Gastrocnemius medialis (tissue), 4 donors: ENCODE data around the gene CDK17.
"Not testable (repeated sequence)": the region's sequence is repeated elsewhere in the genome, so short reads cannot be mapped to it uniquely, and the experiment has no call there.

Experiments
- CTCF ChIP-seq, 5 experiments: fragments of 450-650 bp in 3 of 5; fragments of 200-600 bp in 2 of 5; sonication (generic) in 2 of 5; IDR thresholded peaks in 4 of 5; conservative IDR thresholded peaks in 1 of 5; 1 replicate in 4 of 5; 2 replicates in 1 of 5; pipeline ENCODE4 v1.5.1; 2016 to 2019; ENCODE audit warnings: antibody characterized with exemption in 5 of 5, mild to moderate bottlenecking in 3 of 5, moderate library complexity in 3 of 5
- POLR2A ChIP-seq, 2 donors: fragments of 450-650 bp; IDR thresholded peaks; one replicate each; pipeline ENCODE4 v1.6.1; 2017; ENCODE audit warnings: antibody characterized with exemption in 2 of 2, mild to moderate bottlenecking in 2 of 2, moderate library complexity in 2 of 2

GRCh38 chr12:96402522-96402921 is 2.3 kb upstream of the CDK17 start:
- not testable (repeated sequence) for TF ChIP-seq CTCF (IDR thresholded peaks at IDR 0.05 in 4 of 5, conservative IDR thresholded peaks at IDR 0.05 in 1 of 5); POLR2A (IDR thresholded peaks at IDR 0.05)
